Measurements from ENCODE around the gene GHR. TPM values are rescaled to one million over a fixed set of nuclear protein-coding genes. Genes with fewer than 3 reads are reported as not detected.

GHR gene
- total and polyA plus RNA-seq, 2 of the 8 experiments (the other 6 are each of a cell fraction or from before 2014, with no cell fraction given): 0.15 to 0.19 TPM

GRCh38 chr5:42516282-42517042 is 93.2 kb downstream of the GHR start:
- Histone ChIP-seq H3K4me3 (ENCODE audit: extremely low read depth in 1 of 4, insufficient read depth in 2 of 4, low read depth in 3 of 4, low read length in 4 of 4) (no peak overlapping the region), H2BK20ac (ENCODE audit: low read length) (no peak overlapping the region), H3K79me2 (ENCODE audit: control insufficient read depth in 1 of 2, insufficient read depth in 2 of 2, low read length in 2 of 2) (no peaks in the 10 kb centered on the region), H3K14ac (ENCODE audit: insufficient read length) (no peak overlapping the region), H3K79me1 (ENCODE audit: low read depth, low read length) (no peaks in the 10 kb centered on the region), H2BK15ac (ENCODE audit: low read length) (no peak overlapping the region), H4K8ac (ENCODE audit: extremely low read depth, insufficient read depth, low read length) (no peak overlapping the region), H4K91ac (replicated peaks; ENCODE audit: insufficient read length, low read length) (no peak overlapping the region), H3K9ac (replicated peaks in 1 of 4; ENCODE audit: extremely low read depth in 1 of 4, low read depth in 3 of 4, low read length in 3 of 4) (no peak overlapping the region), H3K4ac (replicated peaks; ENCODE audit: insufficient read length, low read depth, low read length) (no peak overlapping the region), H2AK5ac (ENCODE audit: low read depth, low read length) (no peak overlapping the region), H4K20me1 (replicated peaks in 1 of 2; ENCODE audit: control insufficient read depth in 1 of 2, insufficient read depth in 2 of 2, low read length in 2 of 2) (no peaks in the 10 kb centered on the region), H3K23ac (ENCODE audit: insufficient read length) (no peak overlapping the region), H3K23me2 (ENCODE audit: low read depth, low read length) (no peaks in the 10 kb centered on the region), H2BK12ac (ENCODE audit: low read depth, low read length) (no peak overlapping the region), H3K4me1 (replicated peaks in 1 of 4; ENCODE audit: control insufficient read depth in 3 of 4, insufficient read depth in 4 of 4, low read length in 3 of 4) (no peaks in the 10 kb centered on the region), H3K56ac (replicated peaks; ENCODE audit: insufficient read length, low read depth, low read length) (no peak overlapping the region), H3K27ac (ENCODE audit: low read depth, low read length) (no peak overlapping the region), H2BK5ac (ENCODE audit: low read depth, low read length) (no peak overlapping the region), H3K27me3 (replicated peaks in 1 of 4; ENCODE audit: control insufficient read depth in 3 of 4, extremely low read depth in 1 of 4, insufficient read depth in 3 of 4, low read length in 3 of 4) (no peaks in the 10 kb centered on the region), H3K4me2 (ENCODE audit: insufficient read depth in 1 of 2, low read depth in 2 of 2, low read length in 2 of 2) (no peak overlapping the region), H4K5ac (ENCODE audit: insufficient read length, low read depth, low read length) (no peak overlapping the region), H2BK120ac (replicated peaks; ENCODE audit: low read depth, low read length) (no peak overlapping the region), H3K18ac (ENCODE audit: extremely low read depth, low read length) (no peak overlapping the region), H3K9me3 (ENCODE audit: insufficient read depth in 2 of 2, low read depth in 1 of 2, low read length in 1 of 2) (no peaks in the 10 kb centered on the region), H3K36me3 (ENCODE audit: control insufficient read depth in 2 of 4, insufficient read depth in 4 of 4, low read length in 3 of 4) (no peaks in the 10 kb centered on the region), H2AFZ (ENCODE audit: low read length) (no peak overlapping the region)
- 98% methylated on average over 4 of the region's 4 CpGs; no CpG with 5 or more reads in 1 of the 2 experiments for WGBS, 2 experiments (ENCODE audit: extremely low coverage in 1 of 2, insufficient coverage in 1 of 2, insufficient read length in 1 of 2, insufficient replicate concordance in 2 of 2, low coverage in 1 of 2, low lambda C conversion rate in 2 of 2, missing lambda C conversion rate in 1 of 2)
- no peak for TF ChIP-seq HDAC2 (IDR thresholded peaks at IDR 0.05; ENCODE audit: borderline replicate concordance in 1 of 2, low read depth in 2 of 2, low read length in 2 of 2)
- POLR2A ChIA-PET (ENCODE audit: partially characterized antibody): no interaction called here
- no peak for FAIRE-seq
- DNase-seq (ENCODE audit: low read depth in 1 of 2, low spot score in 2 of 2): no peak
- CTCF ChIA-PET (ENCODE audit: partially characterized antibody): interaction anchor here (1.3 to 3.2 kb wide), 4 partner anchors 31 to 251 kb away, joined by 4 to 21 read pairs (median 6); partner anchors contain the start of gene GHR

All from H1 (cell line).